Liver (tissue), 9 donors: ENCODE measurements around the gene TUBB4B. TPM values are rescaled to one million over a fixed set of nuclear protein-coding genes. Genes with fewer than 3 reads are reported as not detected.

Experiments used
- DNase-seq: peaks from one replicate; pipeline ENCODE4 v3.0.0-alpha.2; 2017; ENCODE audit warnings: low spot score
- H3K27ac ChIP-seq, 2 donors: one replicate each; pipeline ENCODE4 v1.7.0; 2013; ENCODE audit warnings: inconsistent platforms in 2 of 2, low read length in 2 of 2, control low read depth in 1 of 2, low read depth in 1 of 2, mild to moderate bottlenecking in 1 of 2
- H3K27me3 ChIP-seq, 4 donors: one replicate each; pipeline versions ENCODE4 v1.6.1 to v1.7.0; 2013; ENCODE audit warnings: low read length in 3 of 4, inconsistent platforms in 1 of 4, mild to moderate bottlenecking in 1 of 4, moderate library complexity in 1 of 4; ENCODE audit not compliant: control insufficient read depth in 4 of 4, insufficient read depth in 4 of 4
- H3K36me3 ChIP-seq, 4 donors: one replicate each; pipeline versions ENCODE4 v1.6.1 to v1.7.0; 2013; ENCODE audit warnings: low read length in 3 of 4, mild to moderate bottlenecking in 3 of 4, low read depth in 1 of 4, moderate library complexity in 1 of 4; ENCODE audit not compliant: control insufficient read depth in 4 of 4, insufficient read depth in 3 of 4
- H3K4me1 ChIP-seq, 4 donors: one replicate each; pipeline versions ENCODE4 v1.6.1 to v1.7.0; 2013; ENCODE audit warnings: low read length in 3 of 4, mild to moderate bottlenecking in 3 of 4, moderate library complexity in 1 of 4; ENCODE audit not compliant: control insufficient read depth in 4 of 4, insufficient read depth in 4 of 4
- H3K4me3 ChIP-seq, 3 donors: one replicate each; pipeline versions ENCODE4 v1.6.1 to v1.7.0; 2013; ENCODE audit warnings: low read length in 3 of 3, control low read depth in 1 of 3, low read depth in 1 of 3, mild to moderate bottlenecking in 1 of 3
- H3K9ac ChIP-seq, 2 donors: one replicate each; pipeline ENCODE4 v1.7.0; 2013; ENCODE audit warnings: low read length in 2 of 2, mild to moderate bottlenecking in 2 of 2, moderate library complexity in 2 of 2, control low read depth in 1 of 2, low read depth in 1 of 2
- H3K9me3 ChIP-seq, 4 donors: one replicate each; pipeline versions ENCODE4 v1.6.1 to v1.7.0; 2013; ENCODE audit warnings: low read length in 3 of 4; ENCODE audit not compliant: control insufficient read depth in 4 of 4
- EGR1 ChIP-seq, 2 donors: IDR thresholded peaks; 2 replicates each; pipeline ENCODE4 v1.6.1; 2016 to 2018; ENCODE audit warnings: antibody characterized with exemption in 2 of 2, low read depth in 2 of 2
- FOXA1 ChIP-seq: IDR thresholded peaks from 2 replicates; pipeline ENCODE4 v1.6.1; 2016; ENCODE audit warnings: antibody characterized with exemption
- FOXA2 ChIP-seq: IDR thresholded peaks from 2 replicates; pipeline ENCODE4 v1.6.1; 2016; ENCODE audit warnings: antibody characterized with exemption
- GABPA ChIP-seq, 2 donors: IDR thresholded peaks in 1 of 2; conservative IDR thresholded peaks in 1 of 2; 2 replicates each; pipeline ENCODE4 v1.6.1; 2016; ENCODE audit warnings: antibody characterized with exemption in 2 of 2, mild to moderate bottlenecking in 1 of 2, moderate library complexity in 1 of 2
- HNF4A ChIP-seq, 2 donors: conservative IDR thresholded peaks; 2 replicates each; pipeline ENCODE4 v1.6.1; 2016; ENCODE audit warnings: antibody characterized with exemption in 2 of 2, mild to moderate bottlenecking in 2 of 2
- HNF4G ChIP-seq: IDR thresholded peaks from 2 replicates; pipeline ENCODE4 v1.6.1; 2016; ENCODE audit warnings: antibody characterized with exemption
- JUND ChIP-seq, 2 donors: IDR thresholded peaks; 2 replicates each; pipeline ENCODE4 v1.6.1; 2016; ENCODE audit warnings: antibody characterized with exemption in 2 of 2
- NR2F2 ChIP-seq: IDR thresholded peaks from 2 replicates; pipeline ENCODE4 v1.6.1; 2016; ENCODE audit warnings: antibody characterized with exemption
- RAD21 ChIP-seq, 2 donors: IDR thresholded peaks; 2 replicates each; pipeline ENCODE4 v1.6.1; 2016; ENCODE audit warnings: antibody characterized with exemption in 2 of 2, mild to moderate bottlenecking in 2 of 2
- RXRA ChIP-seq, 2 donors: IDR thresholded peaks; 2 replicates each; pipeline ENCODE4 v1.6.1; 2017 to 2018; ENCODE audit warnings: antibody characterized with exemption in 2 of 2, mild to moderate bottlenecking in 1 of 2
- SP1 ChIP-seq: IDR thresholded peaks from 2 replicates; pipeline ENCODE4 v1.6.1; 2018; ENCODE audit warnings: antibody characterized with exemption, mild to moderate bottlenecking
- TAF1 ChIP-seq: conservative IDR thresholded peaks from 2 replicates; pipeline ENCODE4 v1.6.1; 2016; ENCODE audit warnings: antibody characterized with exemption, mild to moderate bottlenecking
- YY1 ChIP-seq: IDR thresholded peaks from 2 replicates; pipeline ENCODE4 v1.6.1; 2016; ENCODE audit warnings: antibody characterized with exemption, mild to moderate bottlenecking
- WGBS: extraction: QIAGEN DNeasy Blood & Tissue Kit; methylation state at CpG from one replicate; pipeline ENCODE4 v1.1.7; 2013; 5-methylcytosine and 5-hydroxymethylcytosine counted together
- polyA plus RNA-seq, 2 donors: library from polyadenylated mRNA; stranded (reverse) in 1 of 2; unstranded in 1 of 2; fragments of 200-250 nt in 1 of 2; fragments of >200 nt in 1 of 2; fragmentation: Nextera tagmentation in 1 of 2; extraction: Ambion mirVana in 1 of 2; gene quantifications; one replicate each; pipeline versions ENCODE4 v1.2.1 to v1.2.3, GENCODE V29; 2013 to 2015
- total RNA-seq, 2 donors: library from RNA; depleted of rRNA; stranded (reverse); fragments of >200 nt; gene quantifications; one replicate each; pipeline ENCODE4 v1.2.3, GENCODE V29; 2014
- TF ChIP-seq, protein P1 (sequence below): IDR thresholded peaks from 2 replicates; pipeline ENCODE4 v1.6.1; 2016; ENCODE audit warnings: antibody characterized with exemption
- TF ChIP-seq, protein P2 (sequence below): IDR thresholded peaks from 2 replicates; pipeline ENCODE4 v1.6.1; 2016; ENCODE audit warnings: antibody characterized with exemption
- TF ChIP-seq, protein P3 (sequence below): IDR thresholded peaks from 2 replicates; pipeline ENCODE4 v1.6.1; 2016; ENCODE audit warnings: antibody characterized with exemption, mild to moderate bottlenecking
- TF ChIP-seq, protein P4 (sequence below): fragments of 150-350 bp; IDR thresholded peaks from 2 replicates; pipeline ENCODE4 v1.5.1; 2017; ENCODE audit warnings: improper control_type of control experiment, low read depth, low read length; ENCODE audit not compliant: missing input control
- TF ChIP-seq, protein P5 (sequence below): IDR thresholded peaks from 2 replicates; pipeline ENCODE4 v1.6.1; 2016; ENCODE audit warnings: antibody characterized with exemption
- donor health status: healthy.
- donor health status: healthy.
- donor health status: healthy.
- donor health status: healthy.
- donor health status: healthy.

TUBB4B gene
- total and polyA plus RNA-seq, 4 donors, result 173 to 199 (median 185) TPM

DNA sequence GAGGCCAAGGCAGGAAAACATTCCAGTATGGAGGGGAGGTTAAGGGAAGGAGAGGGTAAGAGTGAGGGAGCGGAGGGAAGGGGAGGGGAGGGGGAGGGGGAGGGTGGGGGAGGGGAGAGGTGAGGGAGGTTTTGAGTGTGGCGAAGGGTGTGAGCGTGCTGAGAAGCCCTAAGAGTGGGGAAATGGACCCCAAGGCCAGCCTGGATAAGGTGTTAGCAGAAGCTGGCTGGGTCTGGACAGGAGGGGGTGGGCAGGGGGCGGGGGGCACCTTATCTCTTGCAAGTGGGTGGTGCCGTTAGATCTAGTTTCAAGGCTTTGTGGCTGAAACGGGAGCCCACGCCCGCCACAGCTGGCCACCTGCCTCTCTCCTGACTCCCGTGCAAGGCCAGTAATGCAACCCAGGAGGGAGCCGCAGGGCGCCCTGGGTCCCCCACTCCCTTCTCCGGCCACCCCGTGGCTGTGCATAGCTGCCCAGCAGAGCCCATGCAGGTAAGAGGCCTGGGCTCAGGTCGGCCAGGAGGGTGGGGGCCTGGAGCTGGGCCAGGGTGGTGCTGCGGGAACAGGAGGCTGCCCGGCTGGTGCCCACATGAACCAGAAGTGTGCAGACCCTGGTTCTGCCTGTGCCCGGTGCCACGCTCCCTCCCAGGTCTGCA is 13.1 kb upstream of the TUBB4B start:
- no peak overlapping the region for H3K9ac ChIP-seq
- H3K4me1 ChIP-seq, result peaks cover 5 to 13% (median 7%) of the 10 kb centered on the region in 4 donors
- no peak overlapping the region for H3K4me3 ChIP-seq
- H3K27ac ChIP-seq, result no peak overlapping the region
- WGBS, result 38% methylated on average over 18 of the region's 18 CpGs
- no peaks in the 10 kb centered on the region for H3K27me3 ChIP-seq
- H3K9me3 ChIP-seq, result no peaks in the 10 kb centered on the region
- no peak for DNase-seq
- H3K36me3 ChIP-seq, result no peaks in the 10 kb centered on the region
- TF ChIP-seq YY1, result no peak
- TF ChIP-seq RXRA (IDR thresholded peaks at IDR 0.05), result no peak
- TF ChIP-seq JUND (IDR thresholded peaks at IDR 0.05), result no peak
- TF ChIP-seq RAD21 (IDR thresholded peaks at IDR 0.05), result no peak
- TF ChIP-seq, protein P1, sequence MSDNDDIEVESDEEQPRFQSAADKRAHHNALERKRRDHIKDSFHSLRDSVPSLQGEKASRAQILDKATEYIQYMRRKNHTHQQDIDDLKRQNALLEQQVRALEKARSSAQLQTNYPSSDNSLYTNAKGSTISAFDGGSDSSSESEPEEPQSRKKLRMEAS, result no peak
- TF ChIP-seq FOXA1, result no peak
- TF ChIP-seq SP1, result no peak
- no peak for TF ChIP-seq NR2F2

DNA sequence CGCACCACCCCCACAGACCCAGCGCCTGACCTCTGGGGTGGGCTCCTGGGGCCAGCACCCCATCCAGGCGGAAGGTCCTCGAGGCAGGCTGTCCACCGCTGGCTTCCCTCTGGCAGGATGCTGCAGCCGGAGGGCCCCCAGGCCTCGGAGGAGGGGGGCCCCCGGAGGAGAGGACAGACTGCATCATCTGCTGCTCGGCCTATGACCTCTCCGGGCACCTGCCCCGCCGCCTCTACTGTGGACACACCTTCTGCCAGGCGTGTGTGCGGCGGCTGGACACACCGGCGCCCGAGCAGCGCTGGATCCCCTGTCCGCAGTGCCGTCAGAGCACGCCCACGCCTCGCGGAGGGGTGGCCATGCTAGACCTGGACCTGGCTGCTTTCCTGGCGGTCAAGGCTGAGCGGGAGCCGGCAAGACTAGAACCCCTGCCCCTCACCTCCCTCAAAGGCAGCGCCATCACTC is 12.6 kb upstream of the TUBB4B start:
- no peak for DNase-seq
- peaks cover 4 to 10% (median 6%) of the 10 kb centered on the region in 4 donors for H3K4me1 ChIP-seq
- no peak overlapping the region for H3K27ac ChIP-seq
- no peaks in the 10 kb centered on the region for H3K9me3 ChIP-seq
- no peaks in the 10 kb centered on the region for H3K27me3 ChIP-seq
- H3K4me3 ChIP-seq, result no peak overlapping the region
- 65% methylated on average over 29 of the region's 29 CpGs for WGBS
- TF ChIP-seq RXRA (IDR thresholded peaks at IDR 0.05), result no peak
- TF ChIP-seq HNF4A (conservative IDR thresholded peaks at IDR 0.05), result no peak
- no peak for TF ChIP-seq RAD21 (IDR thresholded peaks at IDR 0.05)
- TF ChIP-seq, protein P2, sequence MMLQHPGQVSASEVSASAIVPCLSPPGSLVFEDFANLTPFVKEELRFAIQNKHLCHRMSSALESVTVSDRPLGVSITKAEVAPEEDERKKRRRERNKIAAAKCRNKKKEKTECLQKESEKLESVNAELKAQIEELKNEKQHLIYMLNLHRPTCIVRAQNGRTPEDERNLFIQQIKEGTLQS, result no peak
- no peak for TF ChIP-seq JUND (IDR thresholded peaks at IDR 0.05)
- TF ChIP-seq, protein P1, result no peak
- TF ChIP-seq FOXA1, result no peak
- TF ChIP-seq EGR1 (IDR thresholded peaks at IDR 0.05; ENCODE audit: low read depth in 2 of 2), result no peak
- TF ChIP-seq GABPA (IDR thresholded peaks at IDR 0.05 in 1 of 2, conservative IDR thresholded peaks at IDR 0.05 in 1 of 2), result no peak
- TF ChIP-seq, protein P3, sequence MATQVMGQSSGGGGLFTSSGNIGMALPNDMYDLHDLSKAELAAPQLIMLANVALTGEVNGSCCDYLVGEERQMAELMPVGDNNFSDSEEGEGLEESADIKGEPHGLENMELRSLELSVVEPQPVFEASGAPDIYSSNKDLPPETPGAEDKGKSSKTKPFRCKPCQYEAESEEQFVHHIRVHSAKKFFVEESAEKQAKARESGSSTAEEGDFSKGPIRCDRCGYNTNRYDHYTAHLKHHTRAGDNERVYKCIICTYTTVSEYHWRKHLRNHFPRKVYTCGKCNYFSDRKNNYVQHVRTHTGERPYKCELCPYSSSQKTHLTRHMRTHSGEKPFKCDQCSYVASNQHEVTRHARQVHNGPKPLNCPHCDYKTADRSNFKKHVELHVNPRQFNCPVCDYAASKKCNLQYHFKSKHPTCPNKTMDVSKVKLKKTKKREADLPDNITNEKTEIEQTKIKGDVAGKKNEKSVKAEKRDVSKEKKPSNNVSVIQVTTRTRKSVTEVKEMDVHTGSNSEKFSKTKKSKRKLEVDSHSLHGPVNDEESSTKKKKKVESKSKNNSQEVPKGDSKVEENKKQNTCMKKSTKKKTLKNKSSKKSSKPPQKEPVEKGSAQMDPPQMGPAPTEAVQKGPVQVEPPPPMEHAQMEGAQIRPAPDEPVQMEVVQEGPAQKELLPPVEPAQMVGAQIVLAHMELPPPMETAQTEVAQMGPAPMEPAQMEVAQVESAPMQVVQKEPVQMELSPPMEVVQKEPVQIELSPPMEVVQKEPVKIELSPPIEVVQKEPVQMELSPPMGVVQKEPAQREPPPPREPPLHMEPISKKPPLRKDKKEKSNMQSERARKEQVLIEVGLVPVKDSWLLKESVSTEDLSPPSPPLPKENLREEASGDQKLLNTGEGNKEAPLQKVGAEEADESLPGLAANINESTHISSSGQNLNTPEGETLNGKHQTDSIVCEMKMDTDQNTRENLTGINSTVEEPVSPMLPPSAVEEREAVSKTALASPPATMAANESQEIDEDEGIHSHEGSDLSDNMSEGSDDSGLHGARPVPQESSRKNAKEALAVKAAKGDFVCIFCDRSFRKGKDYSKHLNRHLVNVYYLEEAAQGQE, result no peak
- no peak for TF ChIP-seq NR2F2
- TF ChIP-seq FOXA2, result no peak
- TF ChIP-seq YY1, result no peak
- TF ChIP-seq SP1, result no peak
- TF ChIP-seq, protein P4, sequence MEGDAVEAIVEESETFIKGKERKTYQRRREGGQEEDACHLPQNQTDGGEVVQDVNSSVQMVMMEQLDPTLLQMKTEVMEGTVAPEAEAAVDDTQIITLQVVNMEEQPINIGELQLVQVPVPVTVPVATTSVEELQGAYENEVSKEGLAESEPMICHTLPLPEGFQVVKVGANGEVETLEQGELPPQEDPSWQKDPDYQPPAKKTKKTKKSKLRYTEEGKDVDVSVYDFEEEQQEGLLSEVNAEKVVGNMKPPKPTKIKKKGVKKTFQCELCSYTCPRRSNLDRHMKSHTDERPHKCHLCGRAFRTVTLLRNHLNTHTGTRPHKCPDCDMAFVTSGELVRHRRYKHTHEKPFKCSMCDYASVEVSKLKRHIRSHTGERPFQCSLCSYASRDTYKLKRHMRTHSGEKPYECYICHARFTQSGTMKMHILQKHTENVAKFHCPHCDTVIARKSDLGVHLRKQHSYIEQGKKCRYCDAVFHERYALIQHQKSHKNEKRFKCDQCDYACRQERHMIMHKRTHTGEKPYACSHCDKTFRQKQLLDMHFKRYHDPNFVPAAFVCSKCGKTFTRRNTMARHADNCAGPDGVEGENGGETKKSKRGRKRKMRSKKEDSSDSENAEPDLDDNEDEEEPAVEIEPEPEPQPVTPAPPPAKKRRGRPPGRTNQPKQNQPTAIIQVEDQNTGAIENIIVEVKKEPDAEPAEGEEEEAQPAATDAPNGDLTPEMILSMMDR, result no peak
- TF ChIP-seq, protein P5, sequence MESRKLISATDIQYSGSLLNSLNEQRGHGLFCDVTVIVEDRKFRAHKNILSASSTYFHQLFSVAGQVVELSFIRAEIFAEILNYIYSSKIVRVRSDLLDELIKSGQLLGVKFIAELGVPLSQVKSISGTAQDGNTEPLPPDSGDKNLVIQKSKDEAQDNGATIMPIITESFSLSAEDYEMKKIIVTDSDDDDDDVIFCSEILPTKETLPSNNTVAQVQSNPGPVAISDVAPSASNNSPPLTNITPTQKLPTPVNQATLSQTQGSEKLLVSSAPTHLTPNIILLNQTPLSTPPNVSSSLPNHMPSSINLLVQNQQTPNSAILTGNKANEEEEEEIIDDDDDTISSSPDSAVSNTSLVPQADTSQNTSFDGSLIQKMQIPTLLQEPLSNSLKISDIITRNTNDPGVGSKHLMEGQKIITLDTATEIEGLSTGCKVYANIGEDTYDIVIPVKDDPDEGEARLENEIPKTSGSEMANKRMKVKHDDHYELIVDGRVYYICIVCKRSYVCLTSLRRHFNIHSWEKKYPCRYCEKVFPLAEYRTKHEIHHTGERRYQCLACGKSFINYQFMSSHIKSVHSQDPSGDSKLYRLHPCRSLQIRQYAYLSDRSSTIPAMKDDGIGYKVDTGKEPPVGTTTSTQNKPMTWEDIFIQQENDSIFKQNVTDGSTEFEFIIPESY, result no peak
- TF ChIP-seq TAF1, result no peak
- TF ChIP-seq HNF4G, result no peak
- H3K36me3 ChIP-seq, result no peaks in the 10 kb centered on the region
- no peak overlapping the region for H3K9ac ChIP-seq
